Activated gamma-delta T cell treated with Interleukin-2 at 50 U/mL for 16 hours (primary cell): ENCODE data around the gene PDZD4.
"Not testable (repeated sequence)": the region's sequence is repeated elsewhere in the genome, so short reads cannot be mapped to it uniquely, and the experiment has no call there.

ENCODE experiments used
- DNase-seq: peaks from one replicate; pipeline ENCODE4 v3.0.0-alpha.2; 2020

The PDZD4 gene

DNA sequence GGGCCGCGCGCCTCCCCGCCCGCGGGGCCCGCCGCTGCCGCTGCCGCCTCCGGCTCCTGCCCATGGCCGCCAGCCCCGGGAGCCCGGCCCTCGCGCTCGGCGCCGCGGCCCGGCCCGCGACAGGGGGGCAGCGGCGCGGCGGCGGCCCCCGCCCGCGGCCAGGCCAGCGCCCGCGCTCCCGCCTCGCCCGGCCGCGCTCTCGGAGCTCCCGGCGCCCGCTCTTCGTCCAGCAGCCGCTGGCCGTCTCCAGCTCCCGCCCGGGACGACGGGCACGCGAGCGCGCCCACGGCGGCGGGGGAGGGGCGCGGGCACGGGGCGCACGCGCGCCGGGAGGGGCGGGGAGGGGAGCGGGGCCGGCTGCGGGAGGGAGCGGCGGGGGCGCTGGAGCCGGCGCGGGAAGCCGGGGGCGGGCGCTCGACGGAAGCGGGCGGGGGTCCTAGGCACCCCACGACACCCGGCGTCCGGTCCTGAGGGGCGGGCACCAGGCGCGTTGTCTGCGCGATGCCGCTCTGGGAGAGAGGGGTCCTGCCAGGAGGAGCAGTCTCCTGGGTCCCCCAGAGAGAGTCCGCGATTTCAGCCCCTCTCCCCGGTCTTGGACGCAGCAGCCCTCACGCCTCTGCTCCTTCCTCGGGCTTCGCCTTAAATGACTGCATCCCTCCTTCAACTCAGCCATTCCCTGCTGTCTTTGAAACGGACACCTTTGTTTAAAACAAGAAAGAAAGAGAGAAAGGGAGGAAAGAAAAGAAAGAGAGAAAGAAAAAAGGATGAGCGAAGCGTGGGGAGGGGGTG lies 490 bp upstream of the PDZD4 start:
- DNase-seq, result no peak

DNA sequence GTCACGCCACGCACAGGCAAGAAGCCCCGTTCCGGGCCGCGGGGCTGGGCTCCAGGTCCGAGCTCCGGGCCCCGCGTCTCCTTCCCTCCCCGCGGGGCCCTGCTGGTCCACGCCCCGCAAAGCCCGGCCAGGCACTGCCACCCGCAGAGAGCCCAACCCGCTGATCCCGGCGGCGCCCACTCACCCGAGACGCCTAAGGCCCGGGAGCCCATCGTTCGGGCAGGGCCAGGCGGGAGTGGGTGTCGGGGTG lies 870 bp downstream of the PDZD4 start:
- DNase-seq, result no peak

DNA sequence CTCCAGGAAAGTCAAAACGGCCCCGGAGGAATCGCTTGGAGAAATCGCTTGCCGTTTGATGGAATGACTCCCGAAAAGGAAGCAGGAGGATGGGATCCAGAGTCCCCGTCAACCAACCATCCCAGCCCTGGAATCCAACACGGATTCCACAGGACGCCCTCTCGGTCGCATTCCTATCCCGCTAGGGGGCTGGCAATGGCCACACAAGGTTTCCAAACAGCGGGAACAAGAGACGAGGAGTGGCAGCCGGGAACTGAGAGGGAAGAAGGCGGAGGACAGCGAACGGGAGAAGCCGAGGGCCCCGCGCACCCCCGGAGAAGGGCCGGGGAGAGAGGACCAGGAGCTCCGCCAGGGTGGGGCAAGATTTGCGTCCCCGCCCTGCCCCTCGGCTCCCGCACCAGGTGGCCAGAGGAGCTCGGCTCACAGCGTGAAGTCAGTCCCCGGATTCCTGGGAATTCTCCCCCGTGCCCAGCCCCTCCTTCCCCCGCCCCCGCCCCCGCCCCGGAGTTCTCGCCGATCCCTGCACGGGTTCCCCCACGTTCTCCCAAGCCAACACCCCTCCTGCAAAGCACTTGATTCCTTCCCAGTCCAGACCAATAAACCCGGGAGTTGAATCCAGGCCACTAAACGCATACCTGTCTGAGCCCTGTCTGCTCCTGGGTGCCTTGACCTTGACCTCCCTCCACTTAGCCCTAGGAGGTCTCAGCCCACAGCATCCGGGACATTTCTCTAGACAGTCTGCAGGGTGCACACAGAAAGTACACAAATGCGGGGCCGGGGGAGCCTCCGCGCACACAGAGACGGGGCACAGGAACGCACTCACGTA lies 1.4 kb downstream of the PDZD4 start:
- DNase-seq, result no peak

DNA sequence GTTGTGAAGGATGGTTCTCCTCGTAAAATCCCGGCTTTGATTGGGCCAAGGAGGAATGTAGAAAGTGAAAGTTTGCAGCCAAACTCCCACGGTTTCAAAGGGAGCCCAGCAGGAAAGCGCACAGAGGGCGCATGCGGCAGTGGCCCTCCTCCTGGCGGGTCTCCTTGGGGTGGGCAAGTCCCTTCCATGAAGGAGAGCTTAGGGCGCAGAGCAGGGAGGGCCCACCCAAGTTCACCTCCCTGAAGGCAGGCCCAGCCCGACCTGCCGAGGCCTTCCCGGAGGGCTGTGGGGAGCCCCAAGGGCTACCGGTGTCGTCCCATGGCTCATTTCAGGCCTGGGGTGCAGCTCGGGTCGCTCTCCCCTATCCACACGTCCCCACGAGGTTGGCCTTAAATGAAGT lies 2.0 kb downstream of the PDZD4 start:
- no peak for DNase-seq

DNA sequence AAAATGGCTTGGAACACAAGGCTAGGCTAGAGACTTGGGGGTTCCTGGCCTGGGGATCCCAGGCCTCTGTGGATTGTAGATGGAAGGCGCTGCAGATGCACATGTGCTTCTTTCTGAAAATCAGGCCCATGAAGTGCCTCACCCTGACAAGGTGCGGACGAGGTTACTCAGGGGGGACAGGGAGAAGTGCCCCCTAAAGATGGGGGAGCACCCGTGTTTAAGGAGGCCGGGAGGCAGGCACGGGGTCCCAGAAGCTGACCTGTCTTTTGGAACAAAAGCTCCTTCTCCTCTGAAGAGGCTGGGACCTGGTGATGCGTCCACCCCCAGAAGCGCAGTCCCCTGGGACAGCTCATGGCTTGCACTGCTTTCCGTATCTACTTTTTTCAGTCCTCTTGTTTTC lies 2.4 kb downstream of the PDZD4 start:
- DNase-seq, result no peak

- no peak for DNase-seq
Measured at GRCh38 chrX:153827016-153827415, 3.3 kb downstream of the PDZD4 start.

- no peak for DNase-seq
Measured at GRCh38 chrX:153825042-153825441, 5.3 kb downstream of the PDZD4 start.

- DNase-seq, result no peak
Measured at GRCh38 chrX:153824348-153824747, 6.0 kb downstream of the PDZD4 start.

- DNase-seq, result no peak
Measured at GRCh38 chrX:153821066-153821465, 9.3 kb downstream of the PDZD4 start.

DNA sequence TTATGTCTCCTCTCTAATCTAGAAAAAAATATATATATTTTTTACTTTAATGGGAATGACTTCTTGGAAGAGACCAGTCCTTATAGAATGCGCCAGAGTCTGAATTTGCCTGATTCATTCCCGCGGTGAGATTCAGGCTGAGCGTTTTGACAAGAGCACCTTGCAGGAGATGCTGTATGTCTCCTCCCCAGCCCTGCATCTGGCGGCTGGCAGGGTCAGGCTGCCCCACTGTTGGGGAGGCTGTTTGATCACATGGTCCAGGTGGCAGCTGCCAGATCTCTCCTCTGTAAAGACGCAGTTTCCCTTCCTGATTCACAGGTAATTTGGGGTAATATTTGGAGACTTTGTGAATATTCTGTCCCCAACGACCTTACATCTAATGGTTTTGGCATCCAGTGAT lies 9.7 kb downstream of the PDZD4 start:
- no peak for DNase-seq

DNA sequence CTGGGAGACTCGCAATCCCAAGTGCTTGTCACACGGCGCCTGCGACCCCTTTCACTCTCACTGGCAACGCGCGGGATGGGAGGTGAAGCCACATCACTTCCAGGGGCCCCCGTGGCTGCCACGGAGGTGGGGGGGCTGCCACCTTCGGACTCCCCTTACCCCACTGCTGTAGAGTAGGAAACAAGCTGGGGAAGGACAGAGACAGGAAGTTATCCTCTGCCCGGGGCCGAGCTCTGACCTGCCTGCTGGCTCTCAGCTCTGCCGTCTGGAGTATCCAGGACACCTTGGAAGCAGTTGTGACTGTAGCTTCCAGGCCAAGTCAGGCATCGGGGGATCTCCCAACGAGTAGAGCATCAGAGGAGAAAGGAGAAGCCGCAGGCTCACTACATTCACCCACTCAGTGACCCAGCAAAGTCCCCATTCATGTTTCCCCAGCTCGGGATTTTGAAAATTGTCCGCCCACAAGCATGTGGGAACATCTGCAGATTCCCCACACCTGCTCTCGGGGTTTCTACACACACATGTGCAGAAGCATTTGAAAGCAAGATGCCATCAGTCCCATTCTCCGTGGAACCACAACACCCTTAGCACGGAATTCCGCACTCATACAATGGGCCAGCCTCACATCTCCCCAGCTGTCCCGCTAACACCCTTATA lies 10.8 kb downstream of the PDZD4 start:
- no peak for DNase-seq

DNA sequence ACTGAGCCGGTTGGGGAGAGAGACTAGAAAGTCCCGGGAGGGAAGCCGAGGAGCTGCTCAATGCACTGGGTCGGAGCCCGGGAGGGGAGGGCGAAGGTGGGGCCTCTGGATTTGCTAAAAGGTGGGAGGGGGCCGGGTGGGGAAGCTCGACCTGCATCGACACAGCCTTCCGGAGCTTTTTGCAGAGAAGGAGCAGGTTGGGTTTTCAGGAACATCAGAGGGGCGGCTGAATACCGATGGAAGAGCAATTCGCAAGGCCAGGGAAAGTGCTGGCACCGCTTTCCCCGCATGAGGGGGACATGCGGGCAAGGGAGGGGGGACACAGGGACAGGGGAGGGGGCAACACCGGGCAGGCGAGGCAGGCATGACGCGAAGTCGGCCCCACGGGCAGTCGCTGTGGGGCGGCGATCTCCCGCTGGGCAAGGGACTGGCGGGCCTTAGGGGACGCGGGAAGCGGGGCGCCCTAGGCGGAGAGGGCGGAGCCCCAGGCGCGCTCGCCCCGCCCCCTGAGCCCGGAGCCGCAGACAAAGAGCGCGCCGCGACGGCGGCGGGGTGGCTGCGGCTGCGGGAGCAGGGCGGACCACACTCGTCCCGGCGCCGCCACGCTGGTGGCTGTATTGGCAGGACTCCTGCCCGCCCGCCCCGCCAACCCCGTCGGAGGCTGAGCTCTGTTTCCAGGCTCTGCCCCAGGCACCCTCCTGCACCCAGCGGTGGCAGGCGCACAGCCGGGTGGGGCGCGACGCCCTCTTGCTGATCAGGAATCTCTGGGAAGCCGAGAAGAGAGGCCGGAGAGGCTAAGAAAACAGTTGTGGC lies 11.6 kb downstream of the PDZD4 start:
- DNase-seq, result peak; percentile 50

- DNase-seq, result not testable (repeated sequence)
Measured at GRCh38 chrX:153818064-153818463, 12.3 kb downstream of the PDZD4 start.

DNA sequence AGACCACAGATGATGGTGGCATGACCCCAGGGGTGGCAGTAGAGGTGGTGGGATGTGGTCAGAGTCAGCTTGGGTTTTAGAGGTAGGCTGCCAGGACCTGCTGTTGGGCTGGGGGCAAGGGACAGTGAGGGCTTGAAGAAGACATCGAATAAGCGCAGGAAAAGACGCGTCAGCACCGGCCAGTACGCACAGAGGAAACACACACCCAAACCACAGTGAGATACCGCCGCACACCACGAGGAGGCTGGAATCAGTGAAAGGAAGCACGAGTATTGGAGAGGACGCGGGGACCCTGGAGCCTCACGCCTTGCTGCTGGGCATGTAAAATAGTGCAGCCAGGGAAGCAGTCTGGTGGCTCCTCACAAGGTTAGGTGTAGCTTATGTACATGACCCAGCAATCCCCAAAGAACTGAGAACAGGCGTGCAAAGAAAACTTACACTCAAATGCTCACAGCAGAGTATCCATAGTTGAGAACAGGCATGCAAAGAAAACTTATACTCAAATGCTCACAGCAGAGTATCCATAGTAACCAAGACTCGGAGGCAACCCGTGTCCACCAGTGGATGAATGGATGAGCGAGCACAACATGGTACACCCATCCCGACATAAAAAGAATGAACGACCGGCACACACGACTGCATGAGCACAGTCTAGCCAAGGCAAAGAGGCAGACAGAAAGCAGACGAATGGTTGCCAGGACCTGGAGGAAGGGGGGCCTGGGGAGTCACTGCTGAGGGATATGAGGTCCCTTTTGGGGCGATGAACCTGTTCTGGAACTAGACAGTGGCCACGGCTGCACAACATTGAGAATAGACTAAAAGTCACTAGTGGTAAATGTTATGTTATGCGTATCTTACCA lies 13.3 kb downstream of the PDZD4 start:
- peak; percentile 34 for DNase-seq

GRCh38 chrX:153814591-153815315 lies 15.6 kb downstream of the PDZD4 start:
- no peak for DNase-seq

- DNase-seq, result no peak
Measured at GRCh38 chrX:153813161-153813560, 17.2 kb downstream of the PDZD4 start.

DNA sequence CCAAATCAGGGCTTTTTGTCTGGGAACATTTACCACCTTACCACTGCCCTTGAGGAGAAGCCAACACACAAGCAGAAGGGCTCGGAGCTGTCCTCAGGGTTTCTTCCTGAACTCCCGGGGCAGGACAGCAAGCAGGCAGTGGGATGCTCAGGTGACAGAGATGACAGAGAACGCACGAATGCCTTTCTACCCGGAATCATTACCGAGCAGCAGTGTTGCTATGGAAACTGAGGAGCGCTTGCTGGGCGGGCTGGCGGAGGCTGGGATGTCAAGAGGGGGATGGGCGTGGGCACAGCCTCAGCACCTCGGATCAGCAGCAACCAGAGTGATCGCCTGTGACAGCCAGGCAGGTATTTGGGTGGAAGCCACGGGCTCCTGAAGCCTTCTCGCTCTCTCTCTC lies 18.1 kb downstream of the PDZD4 start:
- DNase-seq, result no peak

GRCh38 chrX:153807976-153808375 lies 22.4 kb downstream of the PDZD4 start:
- no peak for DNase-seq

DNA sequence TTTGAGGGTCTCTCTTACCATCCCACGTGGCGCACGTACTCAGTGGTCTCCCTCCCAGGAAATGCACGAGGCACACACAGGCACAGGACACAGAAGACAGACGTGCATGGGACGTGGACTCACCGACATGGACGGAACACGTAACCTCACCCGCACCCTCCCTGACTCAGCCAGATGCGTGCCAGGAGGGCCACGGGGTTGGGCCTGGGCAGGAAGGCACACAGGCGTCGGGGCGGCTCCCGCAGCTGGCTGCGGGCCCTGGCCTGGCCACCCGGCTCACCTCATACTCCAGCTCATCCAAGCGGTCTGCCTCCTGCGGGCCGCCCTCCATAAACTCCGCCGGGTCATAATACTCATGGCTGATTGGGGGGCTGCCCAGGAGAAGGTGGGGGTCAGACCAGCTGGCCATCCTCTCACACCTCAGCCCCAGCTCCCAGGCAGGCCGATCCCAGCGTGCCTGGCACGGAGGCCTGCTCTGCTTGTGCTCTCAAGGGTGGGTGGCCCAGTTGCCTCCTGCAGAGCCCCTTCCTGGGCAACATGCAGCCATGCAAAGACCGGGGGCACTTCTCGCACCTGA lies 23.3 kb downstream of the PDZD4 start:
- no peak for DNase-seq

DNA sequence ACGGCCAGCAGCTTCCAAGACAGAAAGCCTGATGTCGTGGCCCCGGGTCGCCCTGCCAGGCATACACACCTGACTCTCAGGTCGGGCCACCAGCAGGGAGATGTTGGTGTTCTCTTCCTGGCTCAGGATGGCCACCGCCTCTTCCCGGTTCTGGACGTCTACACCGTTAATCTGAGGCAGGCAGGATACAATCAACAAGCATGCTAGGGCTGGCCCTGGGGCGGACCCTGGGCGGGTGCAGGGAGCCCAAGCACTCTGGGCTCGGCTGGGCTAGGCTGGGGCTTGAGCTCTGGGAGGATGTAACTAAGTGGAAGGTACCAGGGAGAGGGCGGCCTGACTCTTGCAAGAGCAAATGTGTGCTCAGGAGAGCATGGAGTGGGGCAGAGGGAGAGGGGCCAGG lies 24.9 kb downstream of the PDZD4 start:
- DNase-seq, result no peak

- DNase-seq, result no peak
Measured at GRCh38 chrX:153804621-153805020, 25.7 kb downstream of the PDZD4 start.
